ENCODE measurements around the gene SLC13A2.

The SLC13A2 gene

GRCh38 chr17:28545141-28545503 is 71.7 kb downstream of the SLC13A2 start:
- H3K36me3 ChIP-seq (ENCODE audit: control insufficient read depth, insufficient read depth, low read length): peaks cover 12% of the 10 kb centered on the region
- no peak overlapping the region for H3K27ac ChIP-seq (ENCODE audit: insufficient read depth, low read length, poor library complexity, severe bottlenecking)

GRCh38 chr17:28545787-28546415 is 72.5 kb downstream of the SLC13A2 start:
- no peak for DNase-seq
- H3K27me3 ChIP-seq (replicated peaks; ENCODE audit: control insufficient read depth, insufficient read depth, low read length, poor library complexity, severe bottlenecking): no peaks in the 10 kb centered on the region
- no peak overlapping the region for H3K4me3 ChIP-seq (ENCODE audit: insufficient read depth, low read depth, low read length, poor library complexity, severe bottlenecking)
- H3K4me1 ChIP-seq (ENCODE audit: control insufficient read depth, insufficient read depth, low read length, poor library complexity, severe bottlenecking): peaks cover 30% of the 10 kb centered on the region
- H3K9me3 ChIP-seq (ENCODE audit: control insufficient read depth, low read length): no peaks in the 10 kb centered on the region
- no peak overlapping the region for H3K27ac ChIP-seq (ENCODE audit: insufficient read depth, low read length, poor library complexity, severe bottlenecking)
- H3K36me3 ChIP-seq (ENCODE audit: control insufficient read depth, insufficient read depth, low read length): peaks cover 12% of the 10 kb centered on the region

More at GRCh38 chr17:28545141-28545503, 71.7 kb downstream of the SLC13A2 start:
- Histone ChIP-seq H3K27me3 (replicated peaks; ENCODE audit: control insufficient read depth, insufficient read depth, low read length, poor library complexity, severe bottlenecking) (no peaks in the 10 kb centered on the region), H3K4me1 (ENCODE audit: control insufficient read depth, insufficient read depth, low read length, poor library complexity, severe bottlenecking) (peaks cover 22% of the 10 kb centered on the region), H3K4me3 (ENCODE audit: insufficient read depth, low read depth, low read length, poor library complexity, severe bottlenecking) (no peak overlapping the region), H3K9me3 (ENCODE audit: control insufficient read depth, low read length) (no peaks in the 10 kb centered on the region)
- no peak for DNase-seq

- no peak overlapping the region for H3K4me3 ChIP-seq (ENCODE audit: insufficient read depth, low read depth, low read length, poor library complexity, severe bottlenecking)
- H3K36me3 ChIP-seq (ENCODE audit: control insufficient read depth, insufficient read depth, low read length): peaks cover 12% of the 10 kb centered on the region
- no peaks in the 10 kb centered on the region for H3K27me3 ChIP-seq (replicated peaks; ENCODE audit: control insufficient read depth, insufficient read depth, low read length, poor library complexity, severe bottlenecking)
- H3K27ac ChIP-seq (ENCODE audit: insufficient read depth, low read length, poor library complexity, severe bottlenecking): no peak overlapping the region
- H3K4me1 ChIP-seq (ENCODE audit: control insufficient read depth, insufficient read depth, low read length, poor library complexity, severe bottlenecking): peaks cover 40% of the 10 kb centered on the region
- no peaks in the 10 kb centered on the region for H3K9me3 ChIP-seq (ENCODE audit: control insufficient read depth, low read length)
- no peak for DNase-seq
Measured at GRCh38 chr17:28547096-28547622, 73.7 kb downstream of the SLC13A2 start.
